ENCODE data around the gene CCDC178.

CCDC178 gene

GRCh38 chr18:33231474-33232317 is 208.8 kb downstream of the CCDC178 start:
- TF ChIP-seq CTCF (conservative IDR thresholded peaks at IDR 0.05) = peak; percentile 96
- no peak overlapping the region for H3K27ac ChIP-seq

GRCh38 chr18:33212363-33212762 is 228.2 kb downstream of the CCDC178 start:
- no peak for TF ChIP-seq CTCF (conservative IDR thresholded peaks at IDR 0.05)
- H3K27ac ChIP-seq = no peak overlapping the region

GRCh38 chr18:33210575-33211189 is 229.8 kb downstream of the CCDC178 start:
- no peak overlapping the region for H3K27ac ChIP-seq
- peak; percentile 81 for TF ChIP-seq CTCF (conservative IDR thresholded peaks at IDR 0.05)

GRCh38 chr18:33205777-33206176 is 234.7 kb downstream of the CCDC178 start:
- H3K27ac ChIP-seq = no peak overlapping the region
- TF ChIP-seq CTCF (conservative IDR thresholded peaks at IDR 0.05) = no peak

GRCh38 chr18:33201509-33201926 is 239.0 kb downstream of the CCDC178 start:
- no peak overlapping the region for H3K27ac ChIP-seq
- TF ChIP-seq CTCF (conservative IDR thresholded peaks at IDR 0.05) = peak; percentile 80

- TF ChIP-seq CTCF (conservative IDR thresholded peaks at IDR 0.05) = no peak
- no peak overlapping the region for H3K27ac ChIP-seq
These were observed 244.7 kb downstream of the CCDC178 start for GRCh38 chr18:33195795-33196194.

GRCh38 chr18:33194793-33195192 is 245.7 kb downstream of the CCDC178 start:
- no peak overlapping the region for H3K27ac ChIP-seq
- TF ChIP-seq CTCF (conservative IDR thresholded peaks at IDR 0.05) = no peak

Measured in VCaP (cell line).